Lung (tissue), 12 donors: ENCODE measurements around the gene KNCN. TPM values are rescaled to one million over a fixed set of nuclear protein-coding genes. Genes with fewer than 3 reads are reported as not detected.

Source experiments
- ATAC-seq: fragments of 200-7000 bp; cut with Tn5 transposase; one replicate; pipeline ENCODE4 v1.9.1; 2020; ENCODE audit warnings: moderate number of reproducible peaks; ENCODE audit not compliant: insufficient read depth, low FRiP score
- DNase-seq, 3 donors: peaks; one replicate each; pipeline ENCODE4 v3.0.0-alpha.2; 2013 to 2017
- H3K27ac ChIP-seq, 2 donors: one replicate each; pipeline ENCODE4 v1.5.1; 2013; ENCODE audit warnings: mild to moderate bottlenecking in 2 of 2, moderate library complexity in 2 of 2, control low read depth in 1 of 2, inconsistent platforms in 1 of 2, low read depth in 1 of 2, low read length in 1 of 2
- H3K27me3 ChIP-seq, 3 donors: one replicate each; pipeline ENCODE4 v1.5.1; 2013; ENCODE audit warnings: low read length in 2 of 3; ENCODE audit not compliant: control insufficient read depth in 3 of 3, insufficient read depth in 3 of 3
- H3K36me3 ChIP-seq, 4 donors: one replicate each; pipeline ENCODE4 v1.5.1; 2013; ENCODE audit warnings: low read length in 4 of 4, mild to moderate bottlenecking in 1 of 4, moderate library complexity in 1 of 4; ENCODE audit not compliant: control insufficient read depth in 4 of 4, insufficient read depth in 4 of 4
- H3K4me1 ChIP-seq, 5 donors: one replicate each; pipeline ENCODE4 v1.5.1; 2013; ENCODE audit warnings: low read length in 5 of 5, mild to moderate bottlenecking in 2 of 5, moderate library complexity in 1 of 5; ENCODE audit not compliant: control insufficient read depth in 5 of 5, insufficient read depth in 5 of 5
- H3K4me3 ChIP-seq: one replicate; pipeline ENCODE4 v1.5.1; 2013; ENCODE audit warnings: mild to moderate bottlenecking, control low read depth, moderate library complexity
- H3K9ac ChIP-seq, 2 donors: one replicate each; pipeline ENCODE4 v1.5.1; 2013; ENCODE audit warnings: low read length in 2 of 2, control low read depth in 1 of 2; ENCODE audit not compliant: insufficient read depth in 1 of 2
- H3K9me3 ChIP-seq, 4 donors: one replicate each; pipeline ENCODE4 v1.5.1; 2013; ENCODE audit warnings: low read length in 3 of 4, mild to moderate bottlenecking in 1 of 4, moderate library complexity in 1 of 4; ENCODE audit not compliant: control insufficient read depth in 4 of 4, insufficient read depth in 3 of 4
- CTCF ChIP-seq: IDR thresholded peaks from 2 replicates; pipeline ENCODE4 v1.5.1; 2012; ENCODE audit warnings: mild to moderate bottlenecking; ENCODE audit errors: control extremely low read depth, extremely low read depth
- WGBS, 2 donors: extraction: QIAGEN DNeasy Blood & Tissue Kit; methylation state at CpG; one replicate each; pipeline ENCODE4 v1.1.7; 2013; 5-methylcytosine and 5-hydroxymethylcytosine counted together
- polyA plus RNA-seq, 2 donors: library from polyadenylated mRNA; stranded (reverse); fragments of 200-250 nt; gene quantifications; one replicate each; pipeline ENCODE4 v1.2.1, GENCODE V29; 2013
- total RNA-seq, 2 donors: library from RNA; depleted of rRNA in 1 of 2; stranded (reverse); fragments of >200 nt in 1 of 2; gene quantifications; one replicate each; pipeline ENCODE4 v1.2.1, GENCODE V29; 2014 to 2021
- donor health status: control.
- donor health status: control.
- donor health status: Bipolar disorder and iron deficiency.
- donor health status: healthy.
- donor health status: DM: yes; HTN: yes; CAD: no.

KNCN gene
- total and polyA plus RNA-seq, 4 donors = 0.01 to 0.09 TPM; not detected in 2

DNA sequence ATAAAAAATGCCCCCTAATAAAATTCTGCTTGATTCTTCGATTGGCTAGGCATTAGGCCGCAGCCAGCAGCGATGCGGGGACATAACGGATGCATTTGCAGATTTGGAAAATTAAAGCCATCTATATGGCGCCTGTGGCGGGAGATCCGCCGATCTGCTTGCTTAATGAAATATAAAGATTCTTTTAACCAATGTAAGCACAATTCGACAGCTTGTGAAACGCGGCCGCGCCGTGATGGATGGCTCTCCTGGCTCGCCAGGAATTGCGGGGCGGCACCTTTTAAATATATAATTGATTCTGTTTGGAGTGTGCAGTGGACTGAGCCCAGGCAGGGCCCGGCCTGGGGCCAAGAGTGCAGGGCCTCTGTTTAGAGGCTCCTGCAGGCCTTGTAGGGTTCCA, 53.8 kb downstream of the KNCN start:
- H3K4me1 ChIP-seq = no peaks in the 10 kb centered on the region
- WGBS, 2 donors = 91 to 97% methylated on average over 19 of the region's 19 CpGs
- peaks cover 0 to 48% (median 33%) of the 10 kb centered on the region in 3 donors for H3K27me3 ChIP-seq
- ATAC-seq = no peak
- no peaks in the 10 kb centered on the region for H3K9me3 ChIP-seq
- H3K4me3 ChIP-seq = no peak overlapping the region
- no peak for DNase-seq
- H3K9ac ChIP-seq = no peak overlapping the region
- TF ChIP-seq CTCF = no peak
- no peaks in the 10 kb centered on the region for H3K36me3 ChIP-seq
- H3K27ac ChIP-seq = no peak overlapping the region

DNA sequence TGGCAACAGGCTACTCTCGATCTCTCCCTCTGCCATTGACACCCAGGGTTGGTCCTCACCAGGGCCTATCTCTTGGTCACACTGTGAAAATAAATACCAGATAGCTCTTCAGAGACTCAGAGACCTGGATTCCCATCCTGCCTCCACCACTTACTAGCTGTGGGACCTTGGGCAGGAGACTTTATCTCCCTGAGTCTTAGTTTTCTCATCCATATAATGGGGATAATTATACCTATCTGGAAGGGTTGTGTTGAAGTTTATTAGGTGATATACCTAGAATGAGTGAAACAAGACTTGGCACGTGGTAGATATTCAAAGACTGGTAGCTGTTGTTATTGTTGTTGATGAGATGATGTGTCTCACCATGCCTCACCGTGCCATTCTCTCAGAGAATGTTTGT, 54.4 kb downstream of the KNCN start:
- Histone ChIP-seq H3K36me3 (no peaks in the 10 kb centered on the region), H3K9me3 (no peaks in the 10 kb centered on the region), H3K27ac (no peak overlapping the region), H3K4me3 (no peak overlapping the region), H3K27me3 (peaks cover 0 to 54% (median 38%) of the 10 kb centered on the region in 3 donors), H3K4me1 (no peaks in the 10 kb centered on the region), H3K9ac (no peak overlapping the region)
- ATAC-seq (no peak), DNase-seq (no peak)
- 71 to 85% methylated on average over 3 of the region's 3 CpGs for WGBS, 2 donors
- no peak for TF ChIP-seq CTCF

DNA sequence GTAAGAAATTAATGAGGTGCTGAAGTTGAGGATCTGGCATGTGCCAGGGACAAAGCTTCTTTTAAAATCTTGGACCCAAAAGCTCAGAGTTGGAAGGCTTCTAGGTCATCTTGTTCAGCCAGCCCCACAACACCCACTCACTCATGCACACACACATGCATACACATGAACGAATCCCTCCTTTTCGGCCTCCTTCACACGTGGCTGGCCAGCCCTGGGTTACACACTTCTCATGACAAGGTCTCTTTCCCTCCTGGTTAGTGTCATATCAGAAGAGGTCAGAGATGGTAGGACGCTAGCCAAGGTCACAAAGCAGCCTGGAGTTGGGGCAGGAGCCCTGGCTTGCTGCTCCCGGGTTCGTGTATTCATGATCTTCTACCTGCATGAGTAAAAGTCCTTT, 54.9 kb downstream of the KNCN start:
- H3K9ac ChIP-seq = no peak overlapping the region
- peaks cover 3 to 60% (median 43%) of the 10 kb centered on the region in 3 donors for H3K27me3 ChIP-seq
- H3K4me3 ChIP-seq = no peak overlapping the region
- no peak overlapping the region for H3K27ac ChIP-seq
- no peak for TF ChIP-seq CTCF
- no peaks in the 10 kb centered on the region for H3K9me3 ChIP-seq
- ATAC-seq = no peak
- no peak for DNase-seq
- H3K36me3 ChIP-seq = no peaks in the 10 kb centered on the region
- WGBS, 2 donors = 77 to 81% methylated on average over 6 of the region's 6 CpGs
- H3K4me1 ChIP-seq = no peaks in the 10 kb centered on the region

- no peak for ATAC-seq
- TF ChIP-seq CTCF = no peak
- no peaks in the 10 kb centered on the region for H3K9me3 ChIP-seq
- WGBS, 2 donors = 82 to 93% methylated on average over 2 of the region's 2 CpGs
- H3K27me3 ChIP-seq = peaks cover 3 to 67% (median 50%) of the 10 kb centered on the region in 3 donors
- H3K4me1 ChIP-seq = no peaks in the 10 kb centered on the region
- H3K4me3 ChIP-seq = no peak overlapping the region
- no peaks in the 10 kb centered on the region for H3K36me3 ChIP-seq
- H3K27ac ChIP-seq = no peak overlapping the region
- H3K9ac ChIP-seq = no peak overlapping the region
- DNase-seq = no peak
Observed at GRCh38 chr1:46495778-46496177, 55.7 kb downstream of the KNCN start.
